HuH-7 (cell line): Measurements from ENCODE around the gene CACNB1.
"Not testable (repeated sequence)": the region's sequence is repeated elsewhere in the genome, so short reads cannot be mapped to it uniquely, and the experiment has no call there.

Experiments
- DNase-seq: peaks from one replicate; pipeline ENCODE4 v3.0.0; 2011; ENCODE audit warnings: low spot score

The CACNB1 gene

DNA sequence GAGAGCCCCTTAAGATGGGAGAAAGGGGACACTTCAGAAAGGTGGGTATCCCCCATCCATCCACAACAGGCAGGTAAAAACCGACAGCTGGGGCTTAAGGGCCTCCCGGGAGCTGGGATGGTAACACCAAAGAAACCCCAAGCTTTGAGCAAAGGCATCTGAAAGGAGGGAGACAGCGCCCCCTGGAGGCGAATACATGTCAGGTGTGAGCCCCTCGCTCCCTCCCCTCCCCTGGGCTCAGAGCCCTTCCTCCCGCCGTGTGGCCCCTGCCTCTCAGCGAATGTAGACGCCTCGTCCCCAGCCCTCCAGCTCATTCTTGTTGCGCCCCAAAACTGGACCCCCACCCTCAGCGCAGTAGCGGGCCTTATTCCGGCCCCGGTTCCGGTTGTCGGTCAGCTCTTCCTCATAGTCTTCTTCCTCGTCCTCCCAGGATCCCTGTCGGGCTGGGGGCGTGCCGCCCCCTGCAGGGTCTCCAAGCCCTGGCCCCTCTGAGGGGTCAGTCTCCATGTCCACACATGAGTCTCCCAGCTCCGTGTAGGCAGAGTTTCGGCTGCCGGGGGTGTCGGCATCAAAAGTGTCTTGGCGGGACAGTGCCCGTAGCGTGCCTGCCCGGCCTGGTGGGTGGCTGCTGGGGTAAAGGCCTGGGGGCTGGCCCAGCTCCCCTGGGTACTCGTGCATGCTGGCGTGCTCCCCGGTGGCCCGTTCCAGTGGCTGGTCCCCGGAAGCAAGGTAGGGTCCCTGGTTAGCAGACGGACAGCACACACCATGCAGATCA, 22.4 kb downstream of the CACNB1 start:
- DNase-seq = peak; percentile 85

DNA sequence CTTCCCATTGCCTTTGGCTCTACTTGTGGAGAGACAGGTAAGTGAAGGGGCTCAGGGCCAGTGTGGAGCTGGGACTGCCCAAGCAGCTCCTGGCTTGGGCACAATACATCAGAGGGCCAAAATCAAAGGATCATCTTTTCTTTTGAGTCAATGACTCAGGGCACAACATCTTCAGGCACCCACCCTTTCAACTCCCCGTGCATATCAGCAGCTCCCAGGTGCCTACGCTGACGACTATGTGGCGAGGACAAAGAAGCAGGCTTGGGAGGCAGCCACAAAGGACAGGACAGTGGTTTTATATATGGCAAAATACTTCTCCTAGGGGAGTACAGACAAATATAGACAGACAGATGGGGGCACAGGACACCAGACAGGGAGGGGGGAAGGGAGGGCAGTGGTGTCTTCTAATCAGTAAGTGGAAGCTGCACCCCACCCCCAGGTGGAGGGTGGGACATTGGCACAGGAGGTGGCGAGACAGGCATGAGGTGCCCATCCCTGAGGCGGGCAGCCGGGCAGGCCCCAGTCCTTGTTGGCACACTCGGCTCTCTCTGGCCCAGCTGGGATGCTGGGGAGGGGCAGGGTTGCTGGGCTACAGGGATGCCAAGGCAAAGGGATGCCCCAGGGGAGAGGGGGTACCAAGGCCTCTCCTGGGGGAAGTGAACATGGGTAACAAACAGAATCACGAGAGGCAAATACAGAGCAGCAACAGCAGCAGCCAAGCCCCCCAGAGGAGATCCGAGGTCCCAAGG, 23.8 kb downstream of the CACNB1 start:
- no peak for DNase-seq

DNA sequence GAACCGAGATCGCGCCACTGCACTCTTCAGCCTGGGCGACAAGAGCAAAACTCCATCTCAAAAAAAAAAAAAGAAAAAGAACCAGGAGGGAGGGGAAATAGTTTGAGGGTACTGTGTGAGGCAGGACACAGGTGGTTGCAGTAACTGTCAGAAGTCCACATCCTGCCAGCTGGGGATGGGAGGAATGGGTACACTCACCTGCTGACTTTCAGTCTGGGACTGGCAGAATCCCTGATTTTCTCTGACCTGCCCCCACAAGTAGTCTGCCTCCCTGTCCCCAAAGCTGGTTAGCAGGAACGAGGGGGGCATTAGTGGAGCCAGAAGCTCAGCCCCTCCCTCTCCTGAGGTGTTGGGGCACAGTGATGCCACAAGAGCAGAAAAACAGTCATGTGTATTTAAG, 24.4 kb downstream of the CACNB1 start:
- no peak for DNase-seq

DNA sequence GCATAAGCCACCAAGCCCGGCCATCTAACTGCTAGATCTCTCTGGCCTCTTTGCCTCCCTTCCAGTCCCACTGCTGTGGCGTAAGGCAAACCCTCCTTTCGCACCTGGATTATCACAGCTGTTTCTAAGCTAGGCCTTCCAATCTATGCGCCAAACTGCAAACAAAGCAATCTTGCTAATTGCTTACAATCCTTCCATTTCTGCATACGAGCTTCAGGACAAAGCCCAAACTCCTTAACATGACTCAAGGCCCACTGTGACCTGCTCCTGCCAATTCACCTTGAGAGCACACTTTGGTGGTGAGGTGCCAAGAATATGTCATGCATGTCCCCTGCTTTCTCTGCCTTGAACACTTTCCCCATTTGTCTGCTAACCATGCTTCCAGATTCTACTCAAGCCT, 25.5 kb downstream of the CACNB1 start:
- DNase-seq = no peak

DNA sequence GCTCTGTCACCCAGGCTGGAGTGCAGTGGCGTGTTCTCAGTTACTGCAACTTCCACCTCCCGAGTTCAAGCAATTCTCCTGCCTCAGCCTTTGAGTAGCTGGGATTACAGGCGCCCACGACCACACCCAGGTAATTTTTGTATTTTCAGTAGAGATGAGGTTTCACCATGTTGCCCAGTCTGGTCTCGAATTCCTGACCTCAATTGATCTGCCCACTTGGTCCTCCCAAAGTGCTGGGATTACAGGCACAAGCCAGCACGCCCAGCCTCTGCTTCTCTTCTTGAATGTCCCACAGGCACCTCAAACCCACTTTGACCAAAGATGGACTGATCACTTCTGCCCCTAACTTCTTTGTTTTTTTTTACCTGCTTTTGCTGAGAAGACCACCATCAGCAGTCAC, 26.9 kb downstream of the CACNB1 start:
- no peak for DNase-seq

DNA sequence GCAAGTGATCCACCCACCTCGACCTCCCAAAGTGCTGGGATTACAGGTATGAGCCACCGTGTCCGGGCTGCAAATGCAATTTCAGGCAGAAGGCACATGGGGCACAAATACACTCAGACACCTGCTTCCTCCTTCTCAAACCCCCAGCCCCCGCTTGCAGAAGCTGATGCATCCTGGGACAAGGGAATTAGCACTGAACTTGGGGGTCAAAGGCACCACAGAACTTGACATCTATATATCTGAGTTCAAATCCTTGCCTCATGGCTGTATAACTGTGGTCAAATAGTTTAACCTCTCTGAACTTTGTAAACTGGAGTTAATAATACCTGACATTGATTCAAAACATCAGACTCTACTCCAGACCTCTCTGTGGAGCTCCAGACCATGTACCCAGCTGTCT, 27.4 kb downstream of the CACNB1 start:
- no peak for DNase-seq

DNA sequence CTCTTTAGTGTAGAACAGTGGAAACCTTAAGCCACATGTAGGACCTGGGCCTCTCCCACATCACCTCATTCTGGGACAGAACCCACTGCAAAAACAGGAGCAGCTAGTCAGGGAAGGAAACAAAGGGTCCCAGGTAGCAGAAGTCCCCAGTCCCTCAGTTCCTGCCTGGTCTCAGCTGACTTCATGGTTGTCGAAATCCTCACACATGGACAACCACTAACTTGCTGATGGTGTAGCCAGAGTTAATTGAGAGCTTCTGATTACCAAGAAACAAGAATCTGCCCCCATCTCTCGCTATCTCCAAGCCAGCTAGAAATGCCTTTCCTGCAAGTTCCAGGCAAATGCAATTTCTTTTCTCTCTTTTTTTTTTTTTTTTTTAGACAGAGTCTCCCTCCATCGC, 28.0 kb downstream of the CACNB1 start:
- no peak for DNase-seq

DNA sequence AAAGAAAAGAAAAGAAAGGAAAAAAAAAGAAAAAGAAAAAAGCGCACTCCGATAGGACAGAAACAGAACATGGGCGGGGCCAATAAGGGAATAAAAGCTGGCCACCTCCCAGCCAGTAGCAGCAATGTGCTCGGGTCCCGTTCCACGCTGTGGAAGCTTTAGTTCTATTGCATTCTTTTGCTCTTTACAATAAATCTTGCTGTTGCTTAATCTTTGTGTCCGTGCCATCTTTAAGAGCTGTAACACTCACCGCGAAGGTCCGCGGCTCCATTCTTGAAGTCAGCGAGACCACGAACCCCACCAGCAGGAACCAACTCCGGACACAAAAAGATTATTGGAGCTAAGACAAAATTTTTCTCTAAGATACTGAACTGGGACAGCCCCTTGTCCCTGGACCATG, 28.4 kb downstream of the CACNB1 start:
- no peak for DNase-seq

DNA sequence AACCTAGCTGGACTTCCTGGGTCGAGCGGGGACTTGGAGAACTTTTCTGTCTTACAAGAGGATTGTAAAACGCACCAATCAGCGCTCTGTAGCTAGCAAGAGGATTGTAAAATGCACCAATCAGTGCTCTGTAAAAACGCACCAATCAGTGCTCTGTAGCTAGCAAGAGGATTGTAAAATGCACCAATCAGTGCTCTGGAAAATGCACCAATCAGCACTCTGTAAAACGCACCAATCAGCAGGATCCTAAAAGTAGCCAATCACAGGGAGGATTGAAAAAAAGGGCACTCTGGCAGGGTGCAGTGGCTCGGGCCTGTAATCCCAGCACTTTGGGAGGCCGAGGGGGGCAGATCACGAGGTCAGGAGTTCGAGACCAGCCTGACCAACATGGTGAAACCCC, 29.0 kb downstream of the CACNB1 start:
- not testable (repeated sequence) for DNase-seq

DNA sequence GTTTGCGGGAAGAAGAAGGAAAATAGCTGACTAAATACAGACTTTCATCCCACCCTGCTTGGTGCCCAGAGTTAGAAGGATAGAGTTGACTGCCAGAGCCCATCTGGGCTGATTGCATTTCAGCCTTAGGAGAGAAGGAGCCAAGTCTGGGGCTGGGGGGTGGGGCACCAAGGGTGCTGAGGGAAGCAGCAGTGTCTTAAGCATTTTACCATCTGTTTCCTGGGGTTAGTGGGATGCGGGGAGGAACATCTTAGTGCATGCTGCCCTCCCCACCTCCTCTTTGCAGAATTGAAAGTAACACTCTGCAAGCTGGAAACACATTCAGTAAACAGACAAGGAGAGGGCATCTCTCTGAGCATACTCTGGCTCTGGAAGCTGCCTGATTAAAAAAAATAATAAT, 30.0 kb downstream of the CACNB1 start:
- DNase-seq = no peak

DNA sequence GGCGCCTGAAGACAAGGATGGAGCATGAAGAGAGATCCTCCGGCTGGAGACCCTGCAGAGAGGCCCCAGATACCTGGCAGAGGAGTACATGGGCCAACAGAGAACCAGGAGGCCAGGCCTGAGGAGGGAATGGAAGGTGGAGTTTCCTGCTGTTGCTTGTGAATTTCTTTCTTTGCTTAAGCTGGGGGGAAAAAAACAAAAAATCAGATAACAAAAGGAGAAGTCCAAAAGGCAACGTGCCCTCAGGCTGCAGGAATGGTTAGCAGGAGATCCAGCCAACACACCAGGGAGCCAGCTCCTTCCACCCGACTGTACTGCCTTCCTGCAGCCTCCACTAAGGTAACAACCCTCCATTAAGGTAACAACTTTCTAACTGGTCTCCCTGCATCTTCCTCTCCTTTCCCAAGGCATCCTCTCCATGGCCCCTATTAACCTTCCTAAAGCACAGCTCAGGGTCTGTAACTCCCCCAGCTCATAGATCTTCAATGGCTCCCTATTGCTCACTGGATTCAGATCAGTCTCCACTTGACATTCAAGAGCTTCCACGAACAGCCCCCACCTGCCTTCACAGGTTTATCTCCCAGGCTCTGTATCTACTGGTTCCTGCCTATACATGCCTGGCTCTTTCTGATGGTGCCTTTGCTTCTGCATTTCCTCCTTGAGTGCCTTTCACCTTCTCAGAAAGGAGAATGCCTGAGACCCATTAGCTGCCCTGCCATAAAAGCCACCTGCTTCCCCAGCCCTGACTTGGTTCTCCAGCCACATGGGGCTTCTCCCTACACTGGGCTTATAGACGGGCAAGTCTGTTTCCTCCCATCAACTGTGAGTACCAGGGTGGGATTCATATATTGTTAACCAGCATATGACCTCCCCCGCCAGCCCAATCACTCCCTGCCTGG, 30.8 kb downstream of the CACNB1 start:
- no peak for DNase-seq

DNA sequence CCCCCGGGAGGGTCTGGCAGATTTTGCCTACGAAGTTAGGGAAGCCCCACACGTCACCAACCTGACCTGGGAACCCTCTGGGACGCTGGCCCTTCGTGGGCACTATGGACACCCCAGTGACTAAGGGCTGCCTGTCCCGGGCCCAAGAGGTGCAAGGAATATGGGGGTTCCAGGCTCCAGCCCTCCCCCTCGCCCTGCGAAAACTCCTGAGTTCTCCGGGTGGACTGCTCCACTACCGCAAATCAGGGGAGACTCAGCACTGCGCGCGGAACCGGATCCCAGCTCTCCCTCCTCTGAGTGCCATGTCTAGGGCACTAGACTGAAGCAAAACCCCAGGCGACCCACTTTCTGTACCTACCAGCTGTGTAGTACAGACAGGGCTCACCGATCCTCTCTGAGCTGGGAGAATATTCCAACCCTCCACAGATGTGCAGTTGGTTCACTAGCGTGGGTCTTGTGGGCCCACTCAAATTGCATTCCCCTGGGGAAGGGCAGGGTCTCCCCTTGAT, 31.6 kb downstream of the CACNB1 start, which contains the start of gene ARL5C:
Gene ARL5C, minus strand, starts transcription at position 321 of the 509 bp plus-strand sequence. CDS start 401 bp downstream, outside the sequence.
- no peak for DNase-seq

DNA sequence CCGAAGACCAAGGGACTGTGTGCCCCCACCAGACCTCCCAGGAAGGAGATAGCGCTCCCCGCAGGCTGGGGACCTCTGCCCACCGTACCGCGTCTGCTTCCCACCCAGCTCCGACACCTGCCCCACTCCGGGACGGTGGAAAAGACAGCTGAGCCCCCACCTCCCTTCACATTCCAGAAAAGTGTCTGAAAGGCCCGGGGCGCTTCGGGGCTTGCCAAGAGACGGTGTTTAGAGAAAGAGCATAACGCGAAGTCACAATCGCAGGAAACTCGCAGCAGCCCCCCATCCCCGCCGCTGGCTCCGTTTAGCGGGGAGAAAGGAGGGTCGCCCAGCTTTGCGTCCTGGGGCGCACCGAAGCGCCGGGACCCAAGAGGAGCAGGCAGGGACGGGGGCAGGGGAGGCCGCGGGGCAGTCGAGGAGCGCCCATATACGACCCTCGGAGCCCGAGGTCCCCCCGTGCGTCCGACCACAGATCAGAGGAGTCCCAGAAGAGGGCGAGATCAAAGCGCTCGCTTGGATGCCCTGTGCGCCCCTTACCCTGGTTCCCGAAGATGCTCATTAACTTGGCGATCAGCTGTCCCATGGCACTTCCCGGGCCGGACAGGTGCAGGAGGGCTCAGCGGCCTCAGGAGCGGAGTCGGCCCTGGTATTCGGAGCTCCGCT, 32.2 kb downstream of the CACNB1 start:
- DNase-seq = no peak

DNA sequence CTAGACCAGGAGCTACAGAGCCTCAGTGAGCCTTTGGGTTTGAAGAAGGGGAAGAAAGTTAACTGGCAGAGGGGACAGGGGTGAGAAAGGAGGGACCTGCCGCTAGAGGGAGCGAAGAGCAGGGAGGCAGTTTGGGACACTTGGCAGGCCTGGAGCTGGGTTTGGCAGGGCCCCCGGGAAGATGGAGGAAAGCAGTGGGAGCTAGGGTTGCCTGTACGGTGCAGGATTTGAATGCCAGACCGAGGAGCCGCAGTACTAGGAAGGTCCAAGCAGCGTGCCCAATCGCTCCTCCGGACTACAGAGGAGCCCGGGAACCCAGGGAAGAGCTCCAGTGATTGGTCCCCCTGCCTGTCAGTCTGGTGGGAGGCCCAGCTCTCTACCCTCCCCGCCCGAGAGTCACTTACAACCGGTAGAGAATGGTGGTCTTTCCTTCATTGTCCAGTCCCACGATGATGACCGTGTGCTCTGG, 32.8 kb downstream of the CACNB1 start:
- peak; percentile 92 for DNase-seq

DNA sequence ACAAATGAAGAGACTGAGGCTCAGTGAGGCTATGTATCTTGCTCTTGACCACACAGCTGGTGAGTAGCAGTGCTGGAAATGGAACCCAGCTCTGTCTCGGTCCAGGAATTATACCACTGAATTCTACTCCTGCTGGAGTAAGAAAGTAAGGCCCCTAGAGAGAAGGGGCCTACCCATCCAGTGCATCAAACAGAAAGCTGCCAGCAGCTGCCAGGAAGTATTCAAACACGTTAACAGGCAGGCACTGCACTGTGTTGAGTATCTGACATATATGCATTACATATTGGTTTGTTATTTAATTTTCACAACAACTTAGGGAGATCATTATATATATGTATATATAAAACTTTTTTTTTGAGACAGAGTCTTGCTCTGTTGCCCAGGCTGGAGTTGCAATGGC, 35.5 kb downstream of the CACNB1 start:
- DNase-seq = no peak

DNA sequence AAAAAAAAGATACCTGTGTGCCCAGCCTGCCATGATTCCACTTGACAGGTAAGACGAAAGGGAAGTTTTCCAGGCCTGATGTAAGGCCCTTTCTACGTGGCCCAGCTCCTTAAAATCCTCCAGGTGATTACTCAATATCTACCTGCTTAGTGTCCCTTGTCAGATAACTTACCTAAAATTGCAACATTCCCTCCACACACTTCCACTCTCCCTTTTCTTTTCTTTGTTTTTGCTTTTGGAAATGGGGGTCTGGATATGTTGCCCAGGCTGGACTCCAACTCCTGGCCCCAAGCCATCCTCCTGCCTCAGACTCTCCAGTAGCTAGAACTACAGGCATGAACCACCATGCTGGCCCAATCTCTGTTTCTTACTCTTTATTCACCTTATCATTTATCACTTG, 38.8 kb downstream of the CACNB1 start:
- DNase-seq = no peak

DNA sequence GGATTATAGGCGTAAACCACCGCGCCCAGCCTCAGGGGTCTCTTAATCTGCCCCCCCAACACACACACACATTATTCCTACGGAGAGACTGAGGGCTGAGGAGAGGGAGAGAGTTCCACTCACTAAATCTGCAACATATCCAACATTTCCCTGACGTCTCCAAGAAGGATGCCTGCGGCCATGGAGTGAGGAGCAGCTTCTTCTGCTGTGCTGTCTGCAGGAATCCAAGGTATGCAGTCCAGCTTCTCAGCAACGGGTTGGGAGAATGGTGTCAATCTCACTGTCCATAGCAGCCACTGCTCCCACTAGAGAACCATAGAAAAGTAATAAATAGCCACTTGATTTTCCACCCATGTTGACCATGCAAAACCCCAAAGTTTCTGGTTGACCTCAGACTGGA, 41.0 kb downstream of the CACNB1 start:
- no peak for DNase-seq

DNA sequence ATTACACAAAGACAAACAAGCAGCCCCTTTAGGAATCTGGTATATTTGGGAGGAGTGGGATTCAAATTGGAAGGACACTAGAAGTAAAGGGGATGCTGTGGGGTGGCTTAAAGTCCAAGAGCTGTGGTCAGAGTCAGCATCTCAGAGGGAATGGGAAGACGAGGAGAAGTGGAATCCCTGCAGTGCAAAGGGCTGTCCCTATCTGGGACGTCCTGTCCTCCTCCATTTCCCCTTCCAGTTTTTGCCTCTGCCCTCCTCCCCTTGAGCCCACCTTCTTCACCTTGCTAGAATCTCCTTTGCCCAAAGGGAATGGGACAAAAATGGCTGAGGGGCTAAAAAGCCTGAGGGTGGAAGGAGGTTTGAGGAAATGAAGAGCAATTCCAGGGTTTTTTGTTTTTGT, 41.8 kb downstream of the CACNB1 start:
- DNase-seq = no peak

DNA sequence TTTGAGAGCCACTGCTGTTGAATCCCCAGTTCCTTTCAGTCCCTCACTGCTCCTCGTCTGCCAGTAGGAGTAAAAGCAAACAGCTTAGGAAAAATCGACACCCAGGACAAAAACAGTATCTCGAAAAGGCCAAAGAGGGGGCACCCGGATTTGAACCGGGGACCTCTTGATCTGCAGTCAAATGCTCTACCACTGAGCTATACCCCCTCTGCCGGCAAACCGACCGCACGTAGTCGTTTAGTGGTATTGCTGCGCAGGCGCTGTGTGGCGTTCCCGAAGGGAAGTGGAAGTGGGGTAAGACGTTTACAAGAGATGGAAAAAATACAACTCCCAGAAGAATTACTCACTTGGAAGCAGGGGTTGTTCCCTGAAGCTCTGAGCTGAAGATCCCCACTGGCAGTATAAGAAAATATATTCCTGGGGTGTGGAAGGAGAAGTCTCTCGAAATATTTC, 43.8 kb downstream of the CACNB1 start:
- DNase-seq = peak; percentile 57

DNA sequence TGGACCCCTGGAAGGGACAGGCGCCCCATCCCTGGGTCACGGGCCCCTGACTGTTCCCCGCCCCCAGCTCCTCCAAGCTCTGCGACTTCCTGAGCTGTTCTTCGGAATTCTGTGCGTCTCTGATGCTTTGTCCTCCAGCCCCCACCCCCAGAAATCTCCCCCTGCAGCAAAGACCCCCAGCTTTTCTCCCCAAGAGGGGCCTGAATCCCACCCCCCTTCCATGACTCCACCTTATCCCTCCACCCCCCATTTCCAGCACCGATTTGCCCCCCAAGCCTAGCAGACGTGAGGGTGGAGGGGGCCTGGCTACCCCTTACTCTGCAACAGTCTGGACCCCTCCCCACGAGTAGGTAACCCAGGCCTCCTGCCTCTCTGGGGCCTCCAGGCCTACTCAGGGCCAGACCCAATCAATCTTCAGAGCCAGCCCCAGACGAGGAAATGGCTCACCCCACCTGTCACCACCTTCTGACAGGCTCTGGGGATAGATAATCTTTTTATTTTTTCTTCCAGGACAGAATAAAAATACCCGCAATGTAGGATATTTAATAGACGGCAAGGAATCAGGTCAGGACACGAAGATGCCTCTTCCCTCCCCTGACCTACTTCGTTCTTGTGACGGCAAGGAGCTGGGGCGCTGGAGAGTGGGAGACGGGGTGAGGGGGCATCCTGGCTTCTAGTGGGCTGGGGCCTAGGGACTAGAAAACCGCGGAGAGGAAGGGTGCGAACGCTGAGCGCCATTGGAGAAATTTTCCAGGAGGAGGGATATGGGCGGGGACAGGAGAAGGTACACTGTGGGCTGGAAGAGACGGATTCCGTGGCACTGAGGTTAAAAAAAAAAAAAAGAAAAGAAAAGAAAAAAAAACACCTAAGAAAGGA, 45.3 kb downstream of the CACNB1 start:
- no peak for DNase-seq
